GM21515 (cell line): ENCODE results near the gene SECTM1.

Source experiments
- ATAC-seq: cut with Tn5 transposase; IDR thresholded peaks from one replicate; pipeline ENCODE4 v1.9.1; 2021; ENCODE audit not compliant: unreplicated experiment

The SECTM1 gene

DNA sequence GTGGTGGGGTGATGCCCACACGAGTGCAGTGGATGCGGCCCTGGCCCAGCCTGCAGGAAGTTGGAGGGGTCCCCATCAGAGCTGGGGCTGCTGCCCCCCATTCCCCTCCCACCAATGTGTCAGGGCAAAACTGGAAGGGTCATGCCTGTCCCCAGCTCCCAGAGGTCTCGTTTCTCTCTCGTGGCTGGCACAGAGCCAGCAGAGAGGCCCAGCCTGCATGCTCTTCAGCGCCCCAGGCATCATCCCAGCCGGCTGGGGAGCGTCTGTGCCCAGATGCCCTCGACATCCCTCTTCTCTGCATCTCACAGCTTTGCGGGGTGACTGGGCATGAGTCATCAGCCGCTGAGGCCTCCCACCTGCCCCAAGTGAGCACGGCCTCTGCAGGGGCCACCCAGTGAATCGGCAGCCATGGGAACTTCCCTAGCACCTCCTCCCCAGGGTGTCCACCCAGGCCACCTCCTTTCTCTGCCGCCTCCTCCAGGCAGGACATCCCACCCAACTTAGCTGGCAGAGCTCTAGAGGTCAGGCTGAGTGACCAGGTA, 50.3 kb downstream of the SECTM1 start:
- ATAC-seq: no peak

DNA sequence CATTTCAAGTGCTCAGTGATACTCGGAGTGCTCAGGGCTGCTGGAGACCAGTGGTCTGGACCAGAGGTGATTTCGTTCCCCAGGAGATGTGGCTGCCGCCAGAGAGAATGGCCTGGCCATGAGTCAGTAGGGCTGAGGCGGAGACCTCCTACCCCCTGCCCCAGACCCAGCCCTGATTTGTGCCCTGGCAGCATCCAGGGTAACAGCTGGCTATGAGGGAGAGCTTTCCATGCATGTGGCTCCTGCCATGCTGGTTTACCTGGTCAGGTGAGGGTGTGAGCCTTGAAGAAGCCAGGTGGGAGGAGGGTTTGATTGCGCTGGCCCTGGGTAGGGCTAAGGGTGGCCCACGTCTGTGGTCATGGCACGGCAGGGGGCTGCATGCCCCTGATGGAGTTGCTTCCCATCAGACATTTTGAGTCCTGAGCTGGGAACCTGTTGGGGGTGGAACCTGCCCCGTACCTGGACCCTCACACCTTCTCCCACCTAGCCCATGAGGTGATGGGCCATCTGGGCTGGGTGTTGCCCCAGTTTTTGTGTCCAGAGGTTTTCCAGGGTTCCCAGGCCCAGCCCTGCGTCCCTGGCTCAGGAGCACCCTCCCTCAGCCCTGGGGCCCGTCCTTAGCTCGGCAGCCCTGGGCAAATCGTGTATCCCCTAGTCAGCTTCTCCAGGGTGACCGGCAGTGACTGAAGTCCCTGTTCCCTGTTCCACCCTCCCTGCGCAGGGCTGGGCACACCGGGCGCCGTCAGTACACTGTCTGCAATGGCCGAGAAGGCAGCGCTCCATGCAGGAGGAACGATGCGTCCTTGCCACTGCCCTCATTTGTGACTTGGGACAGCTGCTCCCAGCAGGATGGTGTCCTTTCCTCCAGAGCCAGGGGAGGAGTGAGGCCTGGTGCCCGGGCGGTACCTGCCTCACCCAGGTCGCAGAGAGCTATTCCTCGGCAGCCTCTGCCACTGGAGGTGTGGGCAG, 51.0 kb downstream of the SECTM1 start:
- ATAC-seq: no peak

DNA sequence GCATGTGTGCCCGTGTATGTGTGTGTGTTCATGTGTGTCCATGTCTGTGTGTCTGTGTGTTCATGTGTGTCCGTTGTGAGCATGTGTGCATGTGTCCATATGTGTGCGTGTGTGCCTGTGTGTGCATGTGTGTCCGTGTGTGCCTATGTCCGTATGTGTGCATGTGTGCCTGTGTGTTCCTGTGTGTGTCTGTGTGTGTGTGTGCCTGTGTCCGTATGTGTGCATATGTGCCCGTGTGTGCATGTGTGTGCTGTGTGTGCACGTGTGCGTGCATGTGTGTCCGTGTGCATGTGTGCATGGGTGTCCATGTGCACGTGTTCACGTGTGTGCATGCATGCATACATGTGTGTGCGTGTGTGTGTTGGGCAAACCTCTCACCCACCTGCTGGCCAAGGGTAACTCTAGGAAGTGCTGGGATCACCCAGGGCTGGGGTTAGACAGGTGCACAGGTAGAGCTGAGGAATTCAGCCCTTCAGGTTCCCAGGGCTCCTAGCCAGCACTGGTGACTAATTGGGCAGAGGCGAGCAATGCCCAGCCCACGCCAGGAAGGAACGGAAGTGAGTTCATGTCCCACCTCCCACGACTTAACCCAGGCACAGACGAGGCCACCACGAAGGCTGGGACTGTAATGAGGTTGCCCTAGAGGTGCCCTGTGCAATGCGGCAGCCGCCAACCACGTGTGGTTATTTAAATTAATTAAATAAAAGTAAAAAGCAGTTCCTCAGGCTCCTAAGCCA, 51.9 kb downstream of the SECTM1 start:
- ATAC-seq: no peak

DNA sequence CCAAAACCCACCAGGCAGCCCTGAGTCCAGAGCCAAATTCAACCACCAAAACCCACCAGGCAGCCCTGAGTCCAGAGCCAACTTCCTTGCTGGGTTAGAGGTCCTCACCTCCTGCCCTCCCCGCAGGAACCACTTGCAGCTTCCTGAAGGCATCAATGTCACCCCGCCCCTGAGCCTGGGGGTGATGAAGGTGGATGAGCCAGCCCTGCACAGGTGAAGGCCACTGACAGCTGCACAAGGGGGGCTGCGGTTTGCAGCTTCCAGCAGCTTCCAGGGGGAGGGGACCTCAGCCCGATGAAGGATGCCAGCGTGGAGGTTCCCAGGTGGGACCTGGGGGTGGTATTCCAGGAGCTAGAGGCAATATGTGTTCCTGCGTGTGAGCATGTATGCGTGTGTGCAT, 52.5 kb downstream of the SECTM1 start:
- no peak for ATAC-seq

DNA sequence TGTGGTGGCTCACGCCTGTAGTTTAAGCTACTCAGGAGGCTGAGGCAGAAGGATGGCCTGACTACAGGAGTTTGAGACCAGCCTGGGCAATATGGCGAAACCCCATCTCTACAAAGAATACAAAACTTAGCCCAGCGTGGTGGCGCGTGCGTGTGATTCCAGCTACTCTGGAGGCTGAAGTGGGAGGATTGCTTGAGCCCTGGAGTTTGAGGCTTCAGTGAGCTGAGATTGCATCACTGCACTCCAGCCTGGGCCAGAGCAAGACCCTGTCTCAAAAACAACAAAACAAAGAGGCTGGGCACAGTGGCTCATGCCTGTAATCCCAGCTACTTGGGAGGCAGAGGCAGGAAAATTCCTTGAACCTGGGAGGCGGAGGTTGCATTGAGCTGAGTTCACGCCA, 53.0 kb downstream of the SECTM1 start:
- ATAC-seq: no peak

DNA sequence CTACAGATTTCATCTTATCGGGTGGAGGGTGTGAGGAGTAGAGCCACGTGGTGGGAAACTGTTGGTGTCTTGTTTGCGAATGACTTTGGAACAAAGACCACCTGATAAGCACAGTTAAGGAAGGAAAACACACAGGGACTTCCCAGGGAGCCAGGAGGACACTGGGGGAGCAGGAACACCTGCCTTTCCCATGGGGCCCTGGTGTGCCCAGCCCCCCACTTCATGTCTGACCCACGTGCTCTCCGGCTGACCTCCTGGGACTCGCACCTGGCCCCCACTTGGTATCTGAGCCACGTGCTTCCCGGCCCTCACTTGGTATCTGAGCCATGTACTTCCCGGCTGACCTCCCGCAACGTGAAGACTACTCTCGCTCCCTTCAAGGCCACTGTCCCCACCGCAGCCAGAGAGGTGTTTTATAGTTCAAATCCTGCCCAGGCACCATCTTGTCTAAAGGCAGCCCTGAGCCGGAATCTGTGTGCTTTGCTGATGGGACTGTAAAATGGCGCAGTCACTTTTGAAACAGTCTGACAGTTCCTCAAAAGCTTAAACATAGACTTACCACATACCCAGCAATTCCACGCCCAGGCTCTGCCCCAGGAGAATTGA, 54.7 kb downstream of the SECTM1 start:
- no peak for ATAC-seq

DNA sequence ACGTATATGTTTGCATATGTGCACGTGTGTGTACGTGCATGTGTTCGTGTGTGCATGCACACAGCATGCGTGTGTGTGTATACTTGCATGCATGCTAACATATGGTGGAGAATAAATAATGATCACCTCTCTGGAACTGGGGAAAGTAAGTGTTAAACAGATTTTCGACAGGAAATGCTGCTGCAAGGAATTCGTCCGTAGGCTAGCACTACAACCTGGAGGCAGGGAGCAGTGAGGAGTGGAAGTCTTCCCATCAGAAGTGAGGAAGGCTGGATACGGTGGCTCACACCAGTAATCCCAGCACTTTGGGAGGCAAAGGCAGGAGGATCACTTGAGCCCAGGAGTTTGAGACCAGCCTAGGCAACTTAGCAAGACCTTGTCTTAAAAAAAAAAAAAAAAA, 55.3 kb downstream of the SECTM1 start:
- ATAC-seq: no peak

DNA sequence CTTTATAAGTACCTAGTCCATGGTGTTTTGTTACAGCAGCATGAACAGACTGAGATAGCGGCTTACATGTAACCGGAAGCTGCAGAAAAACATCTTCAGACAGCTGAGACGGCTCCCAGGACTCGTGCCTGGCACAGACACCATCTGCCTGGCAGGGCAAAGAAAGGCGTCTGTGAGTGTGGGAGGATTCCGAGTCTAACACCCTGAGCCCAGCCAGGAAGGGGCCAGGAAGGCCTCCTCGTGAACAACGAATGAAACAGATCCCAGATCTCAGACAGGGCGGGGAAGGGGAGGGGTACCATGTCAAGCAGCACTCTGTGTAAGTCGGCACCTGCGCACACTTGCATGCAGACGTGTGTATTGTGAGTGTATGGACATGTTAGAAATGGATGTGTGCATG, 55.7 kb downstream of the SECTM1 start:
- ATAC-seq: no peak

DNA sequence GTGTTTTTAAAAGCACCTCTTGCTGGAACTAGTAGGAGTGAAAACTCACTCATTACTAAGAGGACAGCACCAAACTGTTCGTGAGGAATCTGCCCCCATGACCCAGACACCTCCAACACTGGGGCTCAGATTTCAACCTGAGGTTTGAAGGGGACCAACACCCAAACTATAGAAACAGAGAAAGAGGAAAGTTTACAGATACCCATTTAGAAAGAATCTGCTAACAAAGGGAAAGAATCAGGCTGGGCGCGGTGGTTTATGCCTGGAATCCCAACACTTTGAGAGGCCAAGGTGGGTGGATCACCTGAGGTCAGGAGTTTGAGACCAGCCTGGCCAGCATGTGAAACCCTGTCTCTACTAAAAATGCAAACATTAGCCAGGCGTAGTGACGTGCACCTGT, 56.6 kb downstream of the SECTM1 start:
- ATAC-seq: no peak

DNA sequence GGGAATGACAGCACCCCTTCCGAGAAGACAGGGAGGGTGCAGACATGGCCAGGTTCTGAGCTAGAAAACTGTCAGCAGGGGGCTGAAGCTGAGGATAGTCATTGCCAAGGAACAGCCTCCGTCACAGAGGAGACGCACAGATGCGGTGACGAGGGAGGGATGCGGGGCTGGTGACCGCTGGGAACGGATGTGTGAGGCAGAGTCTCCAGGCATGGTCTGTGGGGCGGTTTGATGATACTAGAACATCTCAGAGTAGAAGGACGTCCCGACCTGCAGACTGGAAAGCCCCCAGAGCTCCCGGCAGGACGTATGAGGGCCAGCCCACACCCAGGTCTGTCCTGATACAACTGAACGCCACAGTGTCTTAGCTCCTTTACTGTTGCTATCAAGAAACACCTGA, 58.2 kb downstream of the SECTM1 start:
- ATAC-seq: no peak

DNA sequence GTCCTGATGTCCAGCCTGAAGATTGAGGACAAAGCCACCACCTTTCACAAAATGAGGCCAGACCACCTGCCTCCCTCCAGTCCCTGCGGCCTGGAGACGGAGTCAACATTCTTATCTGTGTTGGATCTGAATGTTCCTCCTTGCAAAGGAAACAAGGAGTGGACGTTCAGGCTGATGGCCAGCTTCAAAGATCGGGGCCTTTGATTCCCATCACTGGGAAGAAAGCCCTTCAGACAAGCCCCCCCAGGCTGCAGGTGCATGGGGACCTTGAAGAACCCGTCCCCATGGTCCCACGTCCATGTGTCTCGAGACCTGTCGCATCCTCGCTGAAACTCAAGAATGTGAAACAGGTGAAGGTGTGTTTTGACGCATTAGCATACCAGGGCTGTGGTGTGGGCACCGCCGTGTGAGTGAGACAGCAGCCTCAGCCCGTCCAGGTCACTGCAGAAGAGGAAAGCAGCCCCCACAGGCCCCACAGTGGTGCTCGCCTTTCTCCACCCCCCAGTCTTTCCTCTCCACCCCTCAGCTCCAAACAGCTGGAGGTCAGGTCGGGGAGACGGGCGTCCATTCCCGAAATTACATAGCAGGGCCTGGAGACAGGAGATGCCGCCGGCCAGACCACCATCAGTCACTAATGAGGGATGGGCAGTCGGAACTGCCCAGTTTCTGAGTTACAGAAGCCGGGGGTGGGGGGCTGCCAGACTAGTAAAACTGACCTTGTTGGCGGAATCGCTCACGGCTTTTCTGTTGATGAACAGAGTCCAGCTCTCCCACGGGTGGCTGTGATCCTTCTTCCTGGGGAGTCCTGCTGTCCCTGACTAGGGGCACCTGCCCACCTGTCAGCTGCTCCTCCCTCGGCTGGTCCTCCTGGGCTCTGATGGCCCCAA, 59.2 kb downstream of the SECTM1 start:
- ATAC-seq: no peak

DNA sequence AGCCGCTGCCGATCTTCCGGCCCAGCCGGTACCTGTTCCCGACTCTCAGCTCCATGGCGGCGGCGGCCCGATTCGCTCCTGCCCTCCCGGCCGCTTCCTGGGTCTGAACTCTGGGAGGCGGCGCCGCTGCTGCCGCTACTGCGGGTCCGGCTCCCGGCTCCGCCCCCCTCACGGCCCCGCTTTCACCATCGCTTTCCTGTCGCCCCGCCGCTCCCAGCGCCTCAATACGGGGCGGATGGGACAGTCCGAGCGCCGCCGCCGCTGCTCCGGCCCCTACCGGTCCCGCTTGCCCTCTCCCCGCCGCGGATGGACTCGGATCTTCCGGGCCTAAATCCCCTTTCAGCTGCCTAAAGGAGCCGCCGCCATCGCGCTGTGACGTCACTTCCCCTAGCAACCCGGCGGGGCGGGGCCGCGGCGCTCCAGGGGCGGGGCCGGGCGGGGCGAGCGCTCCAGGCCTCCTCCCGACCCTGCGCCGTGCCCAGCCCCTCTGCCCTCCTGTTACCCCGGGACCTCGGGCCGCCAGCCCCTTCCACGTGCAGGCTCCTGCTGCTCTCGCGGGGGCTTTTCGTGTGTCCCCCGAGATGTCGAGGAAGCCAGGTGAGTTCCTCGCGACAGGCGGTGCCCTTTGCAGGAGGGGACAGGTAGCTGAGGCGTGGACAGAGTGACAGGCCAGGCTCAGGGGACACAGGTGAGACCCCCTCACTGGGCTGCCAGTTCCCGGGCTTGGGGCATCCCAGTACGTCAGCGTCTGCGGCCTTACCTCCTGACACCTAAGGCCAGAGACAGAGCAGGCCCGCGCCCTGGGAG, 60.0 kb downstream of the SECTM1 start, which contains the start of gene CSNK1D:
CSNK1D (minus strand) TSS at position 374 of the 807 bp plus-strand sequence; CDS start at position 55, 319 bp downstream.
- peak; percentile 56 for ATAC-seq

DNA sequence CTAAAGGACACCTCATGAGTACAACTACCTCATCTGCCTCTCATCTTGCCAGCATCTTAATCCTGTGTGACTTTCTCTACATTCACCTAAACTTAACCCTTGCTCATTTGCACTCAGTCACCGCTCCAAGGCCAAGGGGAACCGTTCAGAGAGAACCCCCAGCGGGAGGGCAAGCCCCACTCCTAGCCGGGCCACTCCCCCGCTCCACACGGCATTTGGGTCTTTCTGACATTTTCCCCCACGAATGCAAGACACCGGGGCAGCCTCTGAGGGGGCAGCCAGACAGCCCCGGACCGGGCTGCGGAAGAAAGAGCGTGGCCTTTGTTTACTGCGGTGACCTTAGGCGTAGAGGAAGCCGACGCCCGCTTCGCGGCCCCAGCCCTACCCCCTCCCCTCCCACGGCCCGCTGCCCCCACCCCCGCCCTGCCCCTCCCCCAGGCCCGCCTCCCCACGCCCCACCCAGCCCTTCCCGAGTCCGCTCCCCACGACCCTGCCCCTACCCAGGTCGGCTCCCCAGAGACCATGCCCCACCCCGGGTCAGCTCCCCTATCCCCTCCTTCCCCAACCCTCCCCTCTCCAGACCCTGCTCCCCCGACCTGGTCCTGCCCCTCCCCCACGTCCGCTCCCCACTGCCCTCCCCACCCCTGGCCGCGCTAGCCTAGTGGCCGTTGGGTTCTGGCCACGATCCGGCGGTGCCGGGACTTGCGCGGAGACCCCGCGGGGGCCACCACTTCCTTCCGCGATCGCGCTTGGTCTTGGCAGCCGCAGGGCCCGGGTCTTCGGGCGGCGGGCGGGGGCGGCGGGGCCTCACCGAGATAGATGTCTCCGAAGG, 60.9 kb downstream of the SECTM1 start:
- ATAC-seq: peak; percentile 13

DNA sequence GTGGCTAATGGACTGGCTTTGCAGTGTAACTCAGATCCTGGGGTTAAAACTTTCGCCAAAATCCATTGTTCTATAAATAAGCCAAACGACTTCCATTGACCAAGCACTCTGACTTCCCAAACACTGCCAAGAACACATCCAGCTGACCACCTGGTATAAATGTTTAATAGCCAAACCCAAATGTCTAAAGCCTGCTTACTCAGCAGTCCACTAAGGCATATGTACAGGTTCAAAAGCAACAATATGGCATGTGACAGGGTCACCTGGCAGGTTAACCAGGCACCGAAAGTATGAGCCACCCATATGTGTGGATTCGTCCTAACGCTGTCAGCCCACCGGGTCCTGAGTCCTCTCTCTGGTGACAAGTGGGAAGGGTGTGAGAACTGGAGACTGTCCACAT, 62.2 kb downstream of the SECTM1 start:
- no peak for ATAC-seq
